Umbilical cord (tissue), 2 donors: ENCODE measurements around the gene ZFHX2. TPM values are rescaled to one million over a fixed set of nuclear protein-coding genes. Genes with fewer than 3 reads are reported as not detected.
A peak's percentile ranks its signal among the peaks of the same experiment; 100 is the strongest.

Experiments
- DNase-seq: peaks from one replicate; pipeline ENCODE4 v3.0.0-alpha.2; 2015; ENCODE audit warnings: low spot score
- total RNA-seq: library from RNA; depleted of rRNA; stranded (reverse); fragments of >200 nt; gene quantifications from one replicate; pipeline ENCODE4 v1.2.3, GENCODE V29; 2014; ENCODE audit warnings: low replicate concordance; ENCODE audit not compliant: insufficient read depth

The ZFHX2 gene
- total RNA-seq, 1 donor from 2014 or later, result 0.96 TPM

DNA sequence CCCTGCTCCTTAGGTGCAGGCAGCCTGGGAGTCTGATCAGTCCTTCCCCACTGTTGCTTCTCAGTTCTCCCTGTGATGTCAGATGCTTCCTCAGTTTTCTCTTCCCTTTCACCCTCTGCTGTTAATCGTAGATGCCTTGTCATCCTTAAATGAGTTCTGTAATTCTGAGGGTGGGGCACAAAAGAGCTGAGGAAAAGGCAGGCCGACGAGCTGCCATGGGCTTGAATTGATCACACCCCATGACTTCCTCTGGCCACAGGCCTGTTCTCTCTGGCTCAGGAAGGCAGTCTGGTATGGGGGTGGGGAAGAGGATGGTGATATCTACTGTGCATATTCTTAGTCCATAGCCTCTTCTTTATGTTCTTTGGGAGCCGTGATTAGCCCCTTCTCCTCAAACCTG, 21.3 kb upstream of the ZFHX2 start:
- no peak for DNase-seq

DNA sequence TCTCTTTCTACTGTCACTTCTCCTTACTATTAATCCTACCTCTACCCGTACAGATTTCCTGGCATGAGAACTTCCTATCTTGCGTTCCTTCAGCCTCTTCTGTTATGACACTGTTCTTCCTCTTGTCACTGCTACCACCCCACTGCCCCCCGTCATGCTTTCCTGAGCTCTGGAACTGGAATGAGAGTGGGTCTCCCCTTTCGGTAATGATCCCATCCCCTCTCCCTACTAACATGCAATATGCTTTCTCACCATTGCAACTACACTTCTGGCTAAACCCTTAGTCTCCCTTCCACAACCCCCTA, 20.9 kb upstream of the ZFHX2 start:
- no peak for DNase-seq

- no peak for DNase-seq
These were observed 20.3 kb upstream of the ZFHX2 start for GRCh38 chr14:23571701-23572523.

DNA sequence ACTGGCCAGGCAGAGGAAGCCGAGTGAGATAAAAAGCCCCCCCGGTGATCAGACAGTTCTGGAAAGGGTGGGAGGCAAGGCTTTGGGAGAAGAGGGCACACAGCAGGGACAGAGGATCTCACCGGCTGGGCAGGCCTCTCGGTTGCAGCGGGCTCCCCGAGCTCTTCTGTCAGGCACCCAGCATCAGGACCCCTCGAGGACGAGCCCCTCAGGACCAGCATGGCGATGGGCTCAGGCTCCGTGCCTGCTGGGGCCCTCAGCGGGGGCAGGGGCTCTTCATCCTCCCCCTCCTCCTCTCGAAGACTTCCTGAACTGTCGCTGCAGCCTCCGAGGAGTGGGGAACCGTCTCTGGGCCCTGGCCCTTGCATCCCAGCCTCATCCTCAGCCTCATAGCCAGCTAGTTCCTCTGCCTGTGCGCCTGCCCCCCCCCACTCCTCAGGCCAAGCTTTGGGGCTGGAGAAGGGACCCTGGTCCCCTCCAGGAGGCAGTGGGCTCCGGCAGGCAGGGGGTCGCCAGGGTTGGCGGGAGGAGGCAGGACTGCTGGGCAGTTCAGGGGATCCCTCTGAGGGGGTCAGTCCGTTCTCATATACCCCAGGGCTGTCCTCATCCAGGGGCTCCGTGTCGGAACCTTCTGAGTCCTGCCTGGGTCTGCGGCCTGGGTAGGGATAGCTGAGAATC, 19.4 kb upstream of the ZFHX2 start:
- no peak for DNase-seq

GRCh38 chr14:23569443-23570151, 18.0 kb upstream of the ZFHX2 start:
- DNase-seq, result peak; percentile 82

GRCh38 chr14:23568600-23569331, 17.2 kb upstream of the ZFHX2 start:
- peak; percentile 64 for DNase-seq

DNA sequence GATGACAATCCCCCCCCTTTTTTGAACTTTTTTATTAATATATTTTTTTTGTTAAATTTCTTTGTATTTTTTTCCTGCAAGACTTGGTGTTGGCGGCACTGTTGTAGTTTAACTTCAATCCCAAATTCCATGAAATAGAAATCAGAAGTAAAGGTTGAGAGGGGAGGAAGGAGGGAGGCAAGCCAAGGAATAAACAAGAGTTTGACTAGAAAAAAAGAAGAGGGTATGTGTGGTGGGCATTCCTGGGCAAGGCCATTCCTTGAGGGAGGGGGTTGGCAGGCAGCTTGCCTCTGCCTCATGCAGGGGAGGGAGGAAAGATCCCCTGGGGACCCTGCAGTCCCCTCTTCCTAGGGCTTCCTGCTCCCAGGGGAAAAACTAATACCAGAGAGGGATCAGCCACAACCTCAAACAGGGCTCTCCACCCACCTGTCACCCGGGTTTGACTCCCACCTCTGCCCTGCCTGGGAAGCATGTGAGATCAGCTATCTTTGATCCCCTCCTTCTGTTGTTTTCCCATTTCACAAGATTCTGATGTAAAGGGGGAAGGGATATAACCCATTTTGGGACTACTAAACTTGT, 16.5 kb upstream of the ZFHX2 start:
- no peak for DNase-seq

DNA sequence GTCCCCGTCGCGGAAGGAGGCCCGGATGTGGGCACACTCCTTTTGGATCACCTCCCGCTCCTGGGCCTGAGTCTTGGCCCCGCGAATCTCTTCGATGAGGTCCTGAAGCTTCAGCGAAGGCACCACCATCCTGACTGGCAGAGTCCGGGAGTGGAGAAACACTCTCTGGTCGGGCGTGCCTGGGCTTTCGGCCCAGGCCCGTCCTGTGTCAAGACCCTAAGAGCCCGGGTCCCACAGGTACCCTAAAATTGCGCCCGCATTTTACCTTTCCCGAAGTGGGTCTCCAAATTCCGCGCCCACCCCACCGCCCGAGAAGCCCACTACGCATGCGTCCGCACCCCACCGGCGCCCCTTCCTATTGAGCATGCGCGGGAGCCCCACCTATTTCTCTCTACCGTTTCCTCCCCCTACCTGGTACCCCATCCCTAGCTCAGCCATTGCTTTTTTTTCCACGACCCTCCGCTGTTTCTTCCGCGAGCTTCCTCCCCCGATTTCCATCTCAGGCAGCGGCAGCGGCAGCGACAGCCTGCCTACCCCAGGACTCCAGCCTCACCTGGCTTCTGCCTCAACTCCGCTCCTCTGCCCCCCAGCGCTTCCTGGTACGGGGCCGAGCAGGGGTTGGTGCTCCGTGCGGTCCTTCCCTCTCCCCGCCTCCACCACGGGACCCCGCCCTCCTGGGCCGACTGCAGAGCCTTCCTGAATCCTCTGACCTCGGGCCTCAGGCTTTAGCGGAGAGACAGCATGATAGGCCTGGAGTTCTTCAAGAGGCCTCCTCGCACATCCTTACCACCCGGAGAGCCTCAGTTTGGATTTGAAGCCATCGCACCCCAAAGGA, 15.8 kb upstream of the ZFHX2 start, which contains the start of gene AP1G2:
AP1G2 (minus strand) TSS at position 606 of the 835 bp plus-strand sequence; CDS start at position 129, 477 bp downstream.
- peak; percentile 97 for DNase-seq

DNA sequence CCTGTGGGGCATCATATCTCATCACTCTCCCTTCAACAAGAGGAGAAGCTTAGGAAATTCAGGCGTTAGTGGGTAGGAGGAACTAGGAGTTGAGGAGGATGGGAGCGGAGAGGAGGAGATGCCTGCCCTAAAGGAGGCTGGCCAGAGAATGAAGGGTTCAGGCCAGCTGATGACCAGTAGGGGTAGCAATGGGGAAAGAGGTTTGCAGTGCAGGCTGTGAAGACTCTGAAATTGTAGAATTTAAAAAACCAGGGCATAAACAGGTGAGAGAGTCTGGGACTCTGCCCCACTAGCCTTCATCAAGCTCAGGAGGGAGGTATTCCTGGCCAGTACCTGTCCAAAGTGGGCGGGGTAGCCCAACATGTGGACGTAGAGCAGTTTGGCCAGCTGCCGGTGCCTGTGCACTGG, 15.2 kb upstream of the ZFHX2 start:
- no peak for DNase-seq

- DNase-seq, result no peak
These were observed 14.7 kb upstream of the ZFHX2 start for GRCh38 chr14:23566112-23566777.

DNA sequence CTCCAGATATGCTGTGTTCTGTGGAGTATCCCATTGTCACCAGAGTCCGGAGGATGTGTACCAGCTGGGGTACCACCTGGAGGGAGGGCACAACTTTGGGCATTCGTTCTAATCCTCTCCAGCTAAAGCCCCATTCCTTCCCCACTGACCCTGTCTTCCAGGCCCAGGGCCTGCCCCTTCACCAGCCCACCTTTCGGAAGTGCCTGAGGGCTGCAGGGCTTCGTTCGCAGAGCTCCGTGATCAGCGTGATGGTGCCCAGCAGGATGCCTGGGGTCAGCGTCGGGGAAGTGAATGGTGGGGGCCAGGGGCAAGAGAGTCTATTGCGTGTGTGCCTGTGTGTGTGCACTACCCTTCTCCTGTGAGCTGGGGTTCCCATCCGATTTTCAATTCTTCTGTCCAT, 14.1 kb upstream of the ZFHX2 start:
- no peak for DNase-seq

GRCh38 chr14:23564876-23565275, 13.3 kb upstream of the ZFHX2 start:
- DNase-seq, result no peak

DNA sequence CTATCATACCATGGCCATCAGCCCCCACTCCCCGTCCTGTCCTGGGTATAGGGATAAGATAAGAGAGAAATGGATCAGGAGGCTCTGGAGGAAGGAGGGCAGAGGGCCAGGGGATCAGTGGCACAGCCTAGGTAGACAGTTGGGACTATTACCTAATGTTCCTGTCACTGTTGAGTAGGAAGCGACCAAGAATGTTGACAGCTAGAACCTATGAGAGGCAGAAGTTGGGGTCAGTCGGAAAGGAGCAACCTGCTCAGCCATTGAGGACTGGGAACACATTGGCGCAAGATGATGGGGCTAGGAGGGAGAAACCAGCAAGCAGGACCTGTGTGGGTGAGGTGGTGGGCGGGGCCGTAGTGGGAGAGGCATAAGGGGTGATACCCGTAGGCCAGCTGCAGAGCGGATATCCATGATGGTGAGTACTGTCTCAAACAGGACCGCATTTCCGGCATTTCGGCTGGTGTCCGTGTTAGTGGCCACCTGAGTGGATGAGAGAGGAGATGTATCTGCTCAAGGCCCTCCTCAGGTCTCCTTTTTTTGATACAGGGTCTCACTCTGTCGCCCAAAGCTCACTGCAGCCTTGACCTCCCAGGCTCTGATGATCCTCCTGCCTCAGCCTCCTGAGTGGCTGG, 12.7 kb upstream of the ZFHX2 start:
- DNase-seq, result no peak

GRCh38 chr14:23563473-23564180, 12.1 kb upstream of the ZFHX2 start:
- DNase-seq, result no peak

GRCh38 chr14:23562822-23563472, 11.4 kb upstream of the ZFHX2 start:
- DNase-seq, result no peak

- DNase-seq, result no peak
These were observed 10.6 kb upstream of the ZFHX2 start for GRCh38 chr14:23561873-23562821.

- DNase-seq, result no peak
These were observed 9.7 kb upstream of the ZFHX2 start for GRCh38 chr14:23561259-23561658.
